ENCODE measurements around the gene IMMP2L. TPM values are rescaled to one million over a fixed set of nuclear protein-coding genes. Genes with fewer than 3 reads are reported as not detected.

Gene IMMP2L
- total and polyA plus RNA-seq, 4 donors, result 7.3 to 21.1 (median 12.4) TPM

GRCh38 chr7:111320133-111320532 lies 242.2 kb downstream of the IMMP2L start:
- H3K4me1 ChIP-seq (ENCODE audit: control insufficient read depth in 4 of 4, insufficient read depth in 4 of 4, low read length in 3 of 4), result no peaks in the 10 kb centered on the region
- no peak overlapping the region for H3K4me3 ChIP-seq (ENCODE audit: low read depth in 1 of 3, low read length in 3 of 3)
- no peak for DNase-seq (ENCODE audit: low spot score)
- H3K9me3 ChIP-seq (ENCODE audit: control insufficient read depth in 4 of 4, low read length in 3 of 4), result no peaks in the 10 kb centered on the region
- no peak overlapping the region for H3K27ac ChIP-seq (ENCODE audit: low read depth in 1 of 2, low read length in 2 of 2)
- no peaks in the 10 kb centered on the region for H3K36me3 ChIP-seq (ENCODE audit: control insufficient read depth in 4 of 4, insufficient read depth in 3 of 4, low read depth in 1 of 4, low read length in 3 of 4)
- no peaks in the 10 kb centered on the region for H3K27me3 ChIP-seq (ENCODE audit: control insufficient read depth in 4 of 4, insufficient read depth in 4 of 4, low read length in 3 of 4)
- TF ChIP-seq YY1 (IDR thresholded peaks at IDR 0.05), result no peak
- TF ChIP-seq CTCF (IDR thresholded peaks at IDR 0.05; ENCODE audit: low read depth, low read length, missing input control), result no peak
- TF ChIP-seq HNF4G (IDR thresholded peaks at IDR 0.05), result no peak
- TF ChIP-seq TAF1 (conservative IDR thresholded peaks at IDR 0.05), result no peak
- no peak for TF ChIP-seq ZBTB33 (IDR thresholded peaks at IDR 0.05)
- TF ChIP-seq FOXA1 (IDR thresholded peaks at IDR 0.05), result no peak
- no peak for TF ChIP-seq HNF4A (conservative IDR thresholded peaks at IDR 0.05)
- no peak for TF ChIP-seq NR2F2 (IDR thresholded peaks at IDR 0.05)
- no peak for TF ChIP-seq RAD21 (IDR thresholded peaks at IDR 0.05)
- no peak for TF ChIP-seq FOXA2 (IDR thresholded peaks at IDR 0.05)
- no peak for TF ChIP-seq RXRA (IDR thresholded peaks at IDR 0.05)
- TF ChIP-seq REST (IDR thresholded peaks at IDR 0.05), result no peak
- no peak for TF ChIP-seq JUND (IDR thresholded peaks at IDR 0.05)
- TF ChIP-seq GABPA (IDR thresholded peaks at IDR 0.05 in 1 of 2, conservative IDR thresholded peaks at IDR 0.05 in 1 of 2), result no peak
- TF ChIP-seq SP1 (IDR thresholded peaks at IDR 0.05), result no peak
- no peak for TF ChIP-seq MAX (IDR thresholded peaks at IDR 0.05)
- TF ChIP-seq ATF3 (IDR thresholded peaks at IDR 0.05), result no peak
- no peak for TF ChIP-seq EGR1 (IDR thresholded peaks at IDR 0.05; ENCODE audit: low read depth in 2 of 2)
- no peak overlapping the region for H3K9ac ChIP-seq (ENCODE audit: low read depth in 1 of 2, low read length in 2 of 2)

Data from liver (tissue), 9 donors.